AG09319 (cell line): ENCODE results near the gene ATP5F1D.

Experiments
- DNase-seq: peaks from one replicate; pipeline ENCODE4 v3.0.0-alpha.2; 2010; ENCODE audit warnings: low read depth; ENCODE audit errors: extremely low read depth
- TF ChIP-seq, protein P1 (sequence below): IDR thresholded peaks from 2 replicates; pipeline ENCODE4 v1.5.1; 2011; ENCODE audit warnings: low read depth, mild to moderate bottlenecking, inconsistent platforms, low read length, moderate library complexity

The ATP5F1D gene

DNA sequence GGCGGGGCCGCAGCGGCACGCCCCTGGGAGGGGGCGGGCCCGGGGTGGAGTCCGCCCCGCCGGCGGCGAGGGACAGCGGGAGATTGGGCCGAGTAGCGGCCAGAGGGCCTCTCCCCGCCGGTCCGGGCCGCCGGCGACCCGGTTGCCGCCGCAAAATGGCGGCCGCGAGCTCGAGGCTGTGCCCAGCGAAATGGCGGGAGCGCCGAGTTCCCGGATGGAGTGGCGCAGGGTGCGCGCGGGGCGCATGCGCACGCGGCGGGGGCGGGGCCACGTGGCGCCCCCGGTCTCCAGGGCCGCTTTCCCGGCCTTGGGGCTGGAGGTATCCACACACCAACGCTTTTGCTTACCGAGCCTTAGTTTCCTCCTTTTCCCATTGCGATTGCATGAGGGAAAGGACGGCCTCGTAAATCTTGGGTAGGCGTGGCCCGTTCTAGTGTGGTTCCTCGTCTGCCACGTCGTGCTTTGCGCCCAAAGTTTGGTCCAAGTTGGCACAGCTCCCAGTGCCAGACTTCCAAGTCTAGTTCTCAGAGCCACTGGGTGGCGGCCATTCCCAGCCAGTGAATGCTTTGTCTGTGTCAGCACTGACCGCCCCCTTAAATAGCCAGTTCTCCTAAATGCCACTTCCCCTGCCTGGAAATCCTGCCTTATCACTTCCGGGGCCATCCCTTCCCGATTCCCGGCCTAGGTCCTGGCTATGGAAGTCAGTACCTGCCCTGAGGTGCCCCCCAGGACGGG lies 28.1 kb downstream of the ATP5F1D start:
- TF ChIP-seq, protein P1, sequence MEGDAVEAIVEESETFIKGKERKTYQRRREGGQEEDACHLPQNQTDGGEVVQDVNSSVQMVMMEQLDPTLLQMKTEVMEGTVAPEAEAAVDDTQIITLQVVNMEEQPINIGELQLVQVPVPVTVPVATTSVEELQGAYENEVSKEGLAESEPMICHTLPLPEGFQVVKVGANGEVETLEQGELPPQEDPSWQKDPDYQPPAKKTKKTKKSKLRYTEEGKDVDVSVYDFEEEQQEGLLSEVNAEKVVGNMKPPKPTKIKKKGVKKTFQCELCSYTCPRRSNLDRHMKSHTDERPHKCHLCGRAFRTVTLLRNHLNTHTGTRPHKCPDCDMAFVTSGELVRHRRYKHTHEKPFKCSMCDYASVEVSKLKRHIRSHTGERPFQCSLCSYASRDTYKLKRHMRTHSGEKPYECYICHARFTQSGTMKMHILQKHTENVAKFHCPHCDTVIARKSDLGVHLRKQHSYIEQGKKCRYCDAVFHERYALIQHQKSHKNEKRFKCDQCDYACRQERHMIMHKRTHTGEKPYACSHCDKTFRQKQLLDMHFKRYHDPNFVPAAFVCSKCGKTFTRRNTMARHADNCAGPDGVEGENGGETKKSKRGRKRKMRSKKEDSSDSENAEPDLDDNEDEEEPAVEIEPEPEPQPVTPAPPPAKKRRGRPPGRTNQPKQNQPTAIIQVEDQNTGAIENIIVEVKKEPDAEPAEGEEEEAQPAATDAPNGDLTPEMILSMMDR, result peak; percentile 2; the same call in 1 of the 2 replicates
- DNase-seq, result peak; percentile 66

GRCh38 chr19:1270213-1270853 lies 28.8 kb downstream of the ATP5F1D start:
- no peak for DNase-seq
- TF ChIP-seq, protein P1, result no peak

GRCh38 chr19:1270854-1271527 lies 29.4 kb downstream of the ATP5F1D start:
- no peak for DNase-seq
- TF ChIP-seq, protein P1, result no peak

DNA sequence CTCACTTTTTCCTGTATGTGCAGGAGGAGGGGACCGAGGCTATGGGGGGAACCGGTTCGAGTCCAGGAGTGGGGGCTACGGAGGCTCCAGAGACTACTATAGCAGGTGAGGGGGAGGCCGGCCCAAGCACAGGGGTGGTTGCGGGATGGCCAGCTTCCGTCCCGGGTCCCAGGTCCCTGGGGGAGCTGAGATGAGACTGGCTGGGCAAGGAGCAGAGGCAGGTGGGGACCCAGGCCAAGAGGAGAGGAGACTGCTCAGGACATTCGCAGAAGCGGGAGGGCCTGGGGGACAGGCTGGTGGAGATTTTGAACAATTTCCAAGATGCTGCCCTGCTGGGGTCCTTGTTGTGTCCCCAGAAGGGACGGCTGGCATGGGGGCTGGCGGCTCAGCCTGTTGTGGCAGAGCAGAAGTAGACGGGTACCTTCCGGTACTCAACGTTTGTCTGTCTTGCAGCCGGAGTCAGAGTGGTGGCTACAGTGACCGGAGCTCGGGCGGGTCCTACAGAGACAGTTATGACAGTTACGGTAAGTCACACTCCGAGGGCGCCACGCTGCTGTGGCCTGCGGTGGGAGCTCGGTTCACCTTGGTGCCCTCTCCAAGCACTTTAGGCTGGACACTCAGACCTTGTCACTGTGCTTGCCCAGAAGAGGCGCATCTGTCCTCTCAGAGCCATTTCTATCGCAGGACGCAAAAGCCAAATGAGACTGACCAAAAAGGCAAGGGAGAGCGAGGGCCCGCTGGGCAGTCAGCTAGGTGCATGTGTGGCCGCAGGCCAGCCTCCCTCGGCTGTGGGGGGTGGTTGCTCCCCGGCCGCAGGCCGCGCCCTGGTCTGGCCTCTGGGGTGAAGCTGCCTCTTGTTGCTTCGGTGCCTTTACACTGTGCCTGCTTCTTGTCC lies 30.2 kb downstream of the ATP5F1D start:
- TF ChIP-seq, protein P1, result no peak

GRCh38 chr19:1272423-1273262 lies 31.1 kb downstream of the ATP5F1D start:
- TF ChIP-seq, protein P1, result no peak
- no peak for DNase-seq

More for the DNA sequence above, 30.2 kb downstream of the ATP5F1D start:
- no peak for DNase-seq

DNA sequence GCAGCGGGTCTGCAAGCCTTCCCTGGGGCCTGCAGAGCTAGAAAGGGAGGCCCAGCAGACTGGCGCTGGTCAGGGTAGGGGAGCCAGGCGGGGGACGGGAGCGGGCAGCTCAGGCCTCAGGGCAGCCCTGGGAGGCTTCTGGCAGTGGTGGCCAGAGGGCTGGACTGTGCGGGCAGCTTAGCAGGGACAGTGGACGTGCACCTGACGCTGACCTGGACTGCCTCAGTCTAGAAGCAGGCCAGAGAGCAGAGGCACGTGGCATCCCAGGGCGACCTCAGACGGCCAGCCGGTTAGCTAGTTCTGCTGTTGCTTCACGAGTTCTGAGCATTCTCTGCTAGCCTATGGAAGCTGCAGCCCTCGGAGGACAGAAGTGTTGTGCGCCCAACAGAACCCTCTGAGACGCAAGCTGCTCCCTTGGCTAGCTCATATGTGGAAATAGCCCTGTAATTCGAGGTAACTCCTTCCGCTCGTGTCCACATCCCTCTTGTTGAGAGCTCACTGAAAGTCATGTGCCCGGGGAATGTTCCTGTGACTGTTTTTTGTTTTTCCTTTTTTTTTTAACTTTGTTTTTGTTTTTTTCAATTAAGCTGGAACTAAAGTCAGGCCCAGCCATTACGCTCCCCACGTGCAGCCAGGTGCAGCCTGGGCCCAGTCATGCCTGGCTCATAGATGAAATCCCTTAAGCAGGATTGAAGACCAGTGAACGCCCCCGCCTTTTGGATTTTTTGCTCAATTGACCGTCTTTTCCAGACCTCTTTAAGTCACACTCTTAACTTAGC lies 31.9 kb downstream of the ATP5F1D start:
- no peak for DNase-seq
- TF ChIP-seq, protein P1, result no peak
